Neural cell (in vitro differentiated cells): ENCODE results near the gene MUL1. TPM values are rescaled to one million over a fixed set of nuclear protein-coding genes. Genes with fewer than 3 reads are reported as not detected.

Source experiments
- H2AFZ ChIP-seq: fragments of 200-600, 300-800 bp; sonication (generic), shearing (Covaris generic); 2 replicates; pipeline ENCODE4 v1.6.0; 2014; ENCODE audit warnings: low read depth, mild to moderate bottlenecking, antibody characterized with exemption, low read length, moderate library complexity
- H3F3A ChIP-seq: fragments of 200-600 bp; shearing (Covaris generic); 2 replicates; pipeline ENCODE4 v1.6.1; 2016; ENCODE audit warnings: mild to moderate bottlenecking, moderate library complexity, mixed read lengths, antibody characterized with exemption, low read length; ENCODE audit not compliant: insufficient read depth, poor library complexity, severe bottlenecking
- H3K27ac ChIP-seq: fragments of 200-600, 300-800 bp; sonication (generic), shearing (Covaris generic); 2 replicates; pipeline ENCODE4 v1.5.1; 2014; ENCODE audit warnings: mild to moderate bottlenecking, low read length, moderate library complexity
- H3K27me3 ChIP-seq: fragments of 300-800, 200-600 bp; sonication (generic), shearing (Covaris generic); 2 replicates; pipeline ENCODE4 v1.6.0; 2014; ENCODE audit warnings: mild to moderate bottlenecking, low read depth, low read length, moderate library complexity; ENCODE audit not compliant: insufficient read depth
- H3K36me3 ChIP-seq: fragments of 300-800, 200-600 bp; sonication (generic), shearing (Covaris generic); 2 replicates; pipeline ENCODE4 v1.5.1; 2014; ENCODE audit warnings: mild to moderate bottlenecking, antibody characterized with exemption, low read length, moderate library complexity; ENCODE audit not compliant: insufficient read depth
- H3K4me2 ChIP-seq: fragments of 300-800, 200-600 bp; sonication (generic), shearing (Covaris generic); 2 replicates; pipeline ENCODE4 v1.6.0; 2014; ENCODE audit warnings: mild to moderate bottlenecking, low read length
- H3K4me3 ChIP-seq: fragments of 300-800, 200-600 bp; sonication (generic), shearing (Covaris generic); 2 replicates; pipeline ENCODE4 v1.5.1; 2014; ENCODE audit warnings: mild to moderate bottlenecking, low read length, moderate library complexity
- H3K79me2 ChIP-seq: fragments of 200-600 bp; shearing (Covaris generic); replicated peaks from 2 replicates; pipeline ENCODE4 v1.6.0; 2014; ENCODE audit warnings: mild to moderate bottlenecking, low read length, moderate library complexity; ENCODE audit not compliant: insufficient read depth
- H3K9ac ChIP-seq: fragments of 300-800, 200-600 bp; sonication (generic), shearing (Covaris generic); 2 replicates; pipeline ENCODE4 v1.6.1; 2016; ENCODE audit warnings: mild to moderate bottlenecking, low read length, mixed read lengths
- H3K9me2 ChIP-seq: fragments of 200-600 bp; shearing (Covaris generic); 2 replicates; pipeline ENCODE4 v1.6.1; 2016; ENCODE audit warnings: mild to moderate bottlenecking, low read length, mixed read lengths; ENCODE audit not compliant: insufficient read depth
- H3K9me3 ChIP-seq: fragments of 200-600, 300-800 bp; sonication (generic), shearing (Covaris generic); 2 replicates; pipeline ENCODE4 v1.6.1; 2016; ENCODE audit warnings: mild to moderate bottlenecking, mixed run types, low read length, moderate library complexity, mixed read lengths
- H4K20me1 ChIP-seq: fragments of 200-600 bp; shearing (Covaris generic); 2 replicates; pipeline ENCODE4 v1.6.1; 2016; ENCODE audit warnings: mild to moderate bottlenecking, mixed run types; ENCODE audit not compliant: insufficient read depth
- CTCF ChIP-seq: fragments of 450-650 bp; IDR thresholded peaks from 2 replicates; pipeline ENCODE4 v1.5.1; 2014; ENCODE audit warnings: antibody characterized with exemption, mild to moderate bottlenecking, moderate library complexity; ENCODE audit not compliant: poor library complexity, severe bottlenecking
- EP300 ChIP-seq: fragments of 450-650 bp; conservative IDR thresholded peaks from 2 replicates; pipeline ENCODE4 v1.6.1; 2014; ENCODE audit warnings: antibody characterized with exemption, mild to moderate bottlenecking, moderate library complexity; ENCODE audit not compliant: poor library complexity, severe bottlenecking
- MXI1 ChIP-seq: fragments of 450-650 bp; conservative IDR thresholded peaks from 2 replicates; pipeline ENCODE4 v1.6.1; 2014; ENCODE audit warnings: antibody characterized with exemption, mild to moderate bottlenecking; ENCODE audit not compliant: poor library complexity, severe bottlenecking
- RAD21 ChIP-seq: fragments of 450-650 bp; conservative IDR thresholded peaks from 2 replicates; pipeline ENCODE4 v1.6.1; 2014; ENCODE audit warnings: antibody characterized with exemption, mild to moderate bottlenecking, moderate library complexity
- REST ChIP-seq: IDR thresholded peaks from 2 replicates; pipeline ENCODE4 v1.6.1; 2012; ENCODE audit warnings: borderline replicate concordance
- TAF1 ChIP-seq: IDR thresholded peaks from 2 replicates; pipeline ENCODE4 v1.6.1; 2012; ENCODE audit warnings: low read depth
- polyA plus RNA-seq: library from polyadenylated mRNA; depleted of rRNA; stranded (reverse); fragments of >200 nt; gene quantifications from 2 replicates; pipeline ENCODE4 v1.2.3, GENCODE V29; 2014

MUL1 gene
- polyA plus RNA-seq, 1 donor from 2014 or later, result 13.5 TPM

- Histone ChIP-seq H3K9me2 (no peaks in the 10 kb centered on the region), H3K79me2 (no peaks in the 10 kb centered on the region), H3K36me3 (no peaks in the 10 kb centered on the region), H3F3A (no peaks in the 10 kb centered on the region), H4K20me1 (no peaks in the 10 kb centered on the region), H3K4me3 (no peak overlapping the region), H3K27me3 (peaks cover 4% of the 10 kb centered on the region), H3K9ac (no peak overlapping the region), H3K9me3 (no peaks in the 10 kb centered on the region), H3K27ac (no peak overlapping the region), H2AFZ (no peak overlapping the region), H3K4me2 (no peak overlapping the region)
- no peak for TF ChIP-seq RAD21
These were observed 16.1 kb downstream of the MUL1 start for GRCh38 chr1:20491866-20492265.

- Histone ChIP-seq H3K9me3 (no peaks in the 10 kb centered on the region), H3K4me3 (no peak overlapping the region), H4K20me1 (no peaks in the 10 kb centered on the region), H3K27ac (no peak overlapping the region), H3K36me3 (no peaks in the 10 kb centered on the region), H3K79me2 (no peaks in the 10 kb centered on the region), H3F3A (no peaks in the 10 kb centered on the region), H3K9ac (no peak overlapping the region), H3K9me2 (no peaks in the 10 kb centered on the region), H2AFZ (no peak overlapping the region), H3K4me2 (no peak overlapping the region), H3K27me3 (peaks cover 10% of the 10 kb centered on the region)
- no peak for TF ChIP-seq RAD21
- no peak for TF ChIP-seq EP300
These were observed 16.8 kb downstream of the MUL1 start for GRCh38 chr1:20491178-20491577.

GRCh38 chr1:20487236-20487590 lies 20.7 kb downstream of the MUL1 start:
- Histone ChIP-seq H3K4me3 (peak overlapping the region; percentile 82), H3K9me3 (no peaks in the 10 kb centered on the region), H3K9ac (peak overlapping the region; percentile 99), H2AFZ (no peak overlapping the region), H3K36me3 (no peaks in the 10 kb centered on the region), H3K4me2 (no peak overlapping the region), H3K27ac (no peak overlapping the region), H3K27me3 (peaks cover 16% of the 10 kb centered on the region), H3F3A (no peaks in the 10 kb centered on the region), H3K79me2 (peaks cover 23% of the 10 kb centered on the region), H3K9me2 (no peaks in the 10 kb centered on the region), H4K20me1 (no peaks in the 10 kb centered on the region)
- TF ChIP-seq CTCF (no peak), TAF1 (no peak), EP300 (no peak), REST (no peak), RAD21 (no peak), MXI1 (no peak)
